Measurements from ENCODE around the gene KCNG3.

KCNG3 gene, protein sequence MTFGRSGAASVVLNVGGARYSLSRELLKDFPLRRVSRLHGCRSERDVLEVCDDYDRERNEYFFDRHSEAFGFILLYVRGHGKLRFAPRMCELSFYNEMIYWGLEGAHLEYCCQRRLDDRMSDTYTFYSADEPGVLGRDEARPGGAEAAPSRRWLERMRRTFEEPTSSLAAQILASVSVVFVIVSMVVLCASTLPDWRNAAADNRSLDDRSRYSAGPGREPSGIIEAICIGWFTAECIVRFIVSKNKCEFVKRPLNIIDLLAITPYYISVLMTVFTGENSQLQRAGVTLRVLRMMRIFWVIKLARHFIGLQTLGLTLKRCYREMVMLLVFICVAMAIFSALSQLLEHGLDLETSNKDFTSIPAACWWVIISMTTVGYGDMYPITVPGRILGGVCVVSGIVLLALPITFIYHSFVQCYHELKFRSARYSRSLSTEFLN

GRCh38 chr2:42493468-42494354, at the start of gene KCNG3:
Gene KCNG3, minus strand, starts transcription at chr2:42493982. Its CDS starts 481 bp downstream, at chr2:42493501.
- peak; percentile 33 for DNase-seq

GRCh38 chr2:42542871-42543270, 49.1 kb upstream of the KCNG3 start:
- no peak for DNase-seq

DNA sequence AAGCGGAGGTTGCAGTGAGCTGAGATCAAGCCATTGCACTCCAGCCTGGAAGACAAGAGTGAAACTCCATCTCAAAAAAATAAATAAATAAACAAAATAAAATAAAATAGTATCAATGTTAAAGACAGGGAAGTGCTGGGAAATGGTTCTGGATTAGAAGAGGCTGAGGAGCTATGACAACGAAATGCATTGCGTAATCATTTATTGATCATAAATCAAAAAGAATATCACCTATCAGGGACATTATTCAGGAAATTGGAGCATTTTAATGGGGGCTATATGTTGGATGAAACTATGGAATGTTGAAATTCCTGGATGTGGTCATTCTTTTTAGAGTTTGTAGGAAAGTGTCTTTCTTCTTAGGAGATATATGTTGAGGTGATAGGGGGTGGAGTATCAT, 43.7 kb upstream of the KCNG3 start:
- no peak for DNase-seq

- DNase-seq = no peak
Observed at GRCh38 chr2:42532397-42532796, 38.6 kb upstream of the KCNG3 start.

- DNase-seq = no peak
Observed at GRCh38 chr2:42523341-42523740, 29.6 kb upstream of the KCNG3 start.

DNA sequence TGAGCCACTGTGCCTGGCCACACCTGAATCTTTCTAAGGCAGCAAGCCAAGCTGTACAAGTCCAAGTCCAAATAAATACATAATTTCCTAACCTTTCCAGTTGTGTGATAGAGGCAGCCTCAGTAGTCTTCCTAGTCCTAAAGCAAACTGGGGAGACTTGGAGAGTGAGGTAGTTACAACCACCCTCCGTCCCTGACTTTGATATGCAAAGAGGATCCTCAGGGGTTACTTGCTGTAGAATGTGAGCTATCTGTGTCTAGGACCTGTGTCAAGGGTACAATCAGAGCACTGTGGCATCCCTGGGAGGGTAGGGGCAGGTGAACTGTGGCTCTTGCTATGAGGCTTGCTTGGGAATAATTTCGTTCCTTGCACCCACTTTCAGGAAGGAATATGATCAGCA, 28.3 kb upstream of the KCNG3 start:
- DNase-seq = no peak

- DNase-seq = no peak
Observed at GRCh38 chr2:42519624-42520023, 25.8 kb upstream of the KCNG3 start.

DNA sequence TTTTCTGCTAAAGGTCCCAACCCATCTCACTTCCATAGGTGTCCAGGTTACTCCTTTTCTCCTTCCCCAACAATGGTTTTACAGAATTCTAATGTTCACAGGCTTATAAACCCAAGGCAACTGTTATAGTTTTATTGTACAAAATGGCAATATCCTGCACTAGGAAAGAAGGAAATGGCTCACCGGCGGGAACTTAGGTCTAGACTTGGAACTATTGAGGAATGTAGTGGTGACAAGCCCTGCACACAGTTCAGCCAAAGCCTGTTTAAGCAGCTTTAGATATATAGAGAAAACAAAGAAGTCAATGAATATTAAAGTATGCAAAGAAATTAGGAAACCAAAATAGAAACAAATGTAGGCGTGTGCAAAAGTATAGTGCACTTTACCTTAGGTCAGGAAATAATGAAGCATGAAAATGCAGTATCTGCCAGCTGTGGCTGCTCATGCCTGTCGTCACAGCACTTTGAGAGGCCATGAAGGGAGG, 22.7 kb upstream of the KCNG3 start:
- no peak for DNase-seq

- DNase-seq = peak; percentile 41
Observed at GRCh38 chr2:42513252-42513918, 19.6 kb upstream of the KCNG3 start.

DNA sequence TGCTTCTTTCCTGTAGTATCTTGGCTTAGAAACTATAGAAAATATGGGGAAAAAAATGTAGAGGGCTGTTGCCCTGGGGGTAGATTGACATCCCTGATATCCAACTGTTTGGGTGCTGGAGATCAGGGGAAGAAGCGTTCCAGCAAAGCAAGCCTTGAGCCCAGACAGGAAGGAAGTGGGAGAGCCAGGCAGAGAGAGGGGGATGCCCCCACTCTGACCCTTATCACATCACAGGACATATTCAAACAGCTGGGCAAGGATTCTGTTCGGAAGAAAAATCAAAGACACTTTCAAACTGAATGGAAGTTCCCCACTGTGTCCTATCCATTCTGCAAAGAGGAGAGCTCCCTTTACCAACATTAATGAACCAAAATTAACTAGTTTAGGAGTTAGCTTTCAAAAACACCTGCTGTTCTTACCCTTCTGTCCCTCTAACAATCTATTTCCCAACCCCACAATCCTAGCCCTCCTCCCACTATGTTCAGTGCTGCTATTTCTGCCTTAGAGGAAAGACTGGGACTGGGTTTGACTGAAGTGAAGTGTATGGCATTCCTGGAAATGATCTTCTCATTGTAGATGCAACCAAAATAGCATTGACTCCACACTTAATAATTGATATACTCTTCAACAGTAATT, 16.9 kb upstream of the KCNG3 start:
- DNase-seq = no peak

DNA sequence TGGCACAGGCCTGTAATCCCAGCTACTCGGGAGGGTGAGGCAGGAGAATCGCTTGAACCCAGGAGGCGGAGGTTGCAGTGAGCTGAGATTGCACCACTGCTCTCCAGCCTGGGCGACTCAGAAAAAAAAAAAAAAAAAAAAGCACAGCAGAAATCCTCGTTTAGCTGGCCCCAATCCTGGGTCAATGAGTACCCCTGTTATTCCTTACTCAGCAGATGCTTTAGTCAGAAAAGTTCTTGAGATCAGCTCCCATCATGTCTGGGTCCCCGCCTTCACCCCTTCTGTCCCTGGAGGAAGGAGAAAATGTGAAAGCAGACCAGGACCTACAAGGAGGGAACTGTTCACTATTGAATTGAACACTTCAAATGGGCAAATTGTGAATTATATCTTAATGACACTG, 16.4 kb upstream of the KCNG3 start:
- no peak for DNase-seq

DNA sequence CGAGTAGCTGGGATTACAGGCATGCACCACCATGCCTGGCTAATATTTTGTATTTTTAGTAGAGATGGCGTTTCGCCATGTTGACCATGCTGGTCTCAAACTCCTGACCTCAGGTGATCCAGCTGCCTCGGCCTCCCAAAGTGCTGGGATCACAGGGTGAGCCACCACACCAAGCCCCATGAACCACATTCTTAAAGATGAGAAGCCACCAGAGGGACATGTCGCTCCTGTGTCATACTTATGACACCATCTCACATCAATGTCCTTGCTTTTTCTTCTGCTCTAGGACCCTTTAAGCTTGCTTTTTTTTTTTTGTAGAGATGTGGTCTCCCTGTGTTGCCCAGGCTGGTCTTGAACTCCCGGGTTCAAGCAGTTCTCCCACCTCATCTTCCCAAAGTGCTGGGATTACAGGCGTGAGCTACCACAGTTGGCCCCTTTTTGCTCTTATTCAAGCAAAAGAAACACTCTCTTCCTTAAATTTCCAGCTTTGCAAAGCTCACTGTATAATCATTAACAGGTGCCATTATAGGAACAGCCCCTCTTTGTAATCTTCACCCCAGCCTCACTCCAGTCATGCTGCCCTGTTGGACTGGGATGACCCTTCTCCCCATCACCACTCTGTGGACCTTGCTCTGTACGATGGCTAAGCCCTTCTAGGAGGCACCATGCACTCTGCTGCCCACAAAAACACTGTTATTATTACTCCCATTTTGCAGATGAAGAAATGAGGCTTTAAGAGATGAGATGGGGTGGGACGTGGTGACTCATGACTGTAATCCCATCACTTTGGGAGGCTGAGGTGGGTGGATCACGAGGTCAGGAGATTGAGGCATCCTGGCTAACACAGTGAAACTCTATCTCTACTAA, 10.8 kb upstream of the KCNG3 start:
- no peak for DNase-seq

- no peak for DNase-seq
Observed at GRCh38 chr2:42503291-42503690, 9.5 kb upstream of the KCNG3 start.

DNA sequence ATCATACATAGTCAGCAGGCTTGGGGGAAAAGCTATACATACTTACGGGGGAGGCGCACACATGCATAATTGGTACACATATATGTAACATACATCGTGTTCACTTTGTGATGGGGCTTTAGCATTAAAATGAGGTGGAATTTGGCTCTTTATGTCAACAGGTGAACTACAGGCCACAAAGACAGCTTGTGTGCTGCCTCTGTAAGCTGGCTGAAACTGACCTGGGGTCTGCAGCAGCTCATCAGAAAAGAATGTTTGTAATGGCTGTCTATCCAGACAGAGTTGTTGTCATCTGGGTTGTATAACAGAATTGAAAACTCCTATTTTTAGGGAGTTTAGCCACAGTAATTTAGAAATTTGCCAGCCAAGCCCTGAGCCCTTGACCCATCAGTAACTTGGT, 4.7 kb upstream of the KCNG3 start:
- no peak for DNase-seq

GRCh38 chr2:42495611-42496010, 1.8 kb upstream of the KCNG3 start:
- DNase-seq = no peak

DNA sequence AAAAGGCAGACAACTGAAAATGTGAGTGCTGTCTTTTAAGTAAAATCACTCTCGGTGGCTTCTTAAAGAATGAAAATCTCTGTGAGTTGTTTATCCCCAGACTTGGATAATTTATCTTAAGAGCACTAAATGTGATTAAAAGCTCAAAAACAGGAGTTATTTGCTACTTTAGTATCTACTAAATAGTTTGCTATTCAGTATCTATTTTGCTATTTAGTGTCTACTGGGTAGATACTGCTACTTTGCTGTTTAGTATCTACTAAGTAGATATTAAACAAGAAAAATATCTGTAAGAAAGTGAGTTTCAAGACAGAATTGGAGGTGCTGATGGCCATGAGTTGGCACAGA, 1.4 kb upstream of the KCNG3 start:
- no peak for DNase-seq

DNA sequence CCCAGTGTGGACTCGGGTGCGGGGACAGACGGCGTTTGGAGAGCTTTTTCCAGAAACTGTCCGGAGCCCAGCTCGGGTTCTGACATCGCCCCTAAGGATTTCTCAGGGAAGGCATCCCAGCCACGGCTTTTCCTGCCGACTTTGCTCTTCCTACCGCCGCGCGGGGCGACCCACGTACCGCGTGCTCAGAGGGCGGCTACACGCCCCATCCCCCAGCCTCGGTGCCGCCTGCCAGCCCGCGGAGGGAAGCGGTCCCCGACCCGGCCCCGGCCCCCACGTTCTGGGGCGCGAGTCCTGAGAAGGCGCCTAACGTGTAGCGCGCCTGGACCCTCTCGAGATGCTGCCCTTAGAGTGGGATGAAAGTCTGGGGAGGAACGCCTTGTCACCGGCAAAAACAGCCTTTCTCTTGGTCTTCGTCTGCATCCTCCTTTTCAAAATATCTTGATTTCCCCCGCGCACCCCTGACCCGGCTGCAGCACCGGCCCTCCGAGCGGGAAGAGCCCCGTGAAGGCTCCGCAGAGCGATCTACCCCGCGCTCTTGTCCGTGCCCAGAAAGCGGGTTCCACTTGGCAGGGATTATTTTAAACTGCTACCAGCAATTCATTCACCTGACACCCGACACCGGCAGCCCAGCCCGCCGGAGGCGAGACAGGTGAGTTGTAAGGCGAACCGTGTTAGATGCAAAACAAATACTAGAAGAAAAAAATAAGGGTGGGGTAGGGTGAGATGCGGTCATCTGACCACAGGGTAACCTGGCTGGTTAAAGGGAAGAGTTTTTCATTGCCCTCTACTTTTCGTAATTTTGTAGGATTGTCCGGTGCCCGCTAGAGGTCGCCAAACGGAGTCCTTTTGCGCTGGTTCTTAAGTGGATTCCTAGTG, 812 bp upstream of the KCNG3 start:
- peak; percentile 59 for DNase-seq

DNA sequence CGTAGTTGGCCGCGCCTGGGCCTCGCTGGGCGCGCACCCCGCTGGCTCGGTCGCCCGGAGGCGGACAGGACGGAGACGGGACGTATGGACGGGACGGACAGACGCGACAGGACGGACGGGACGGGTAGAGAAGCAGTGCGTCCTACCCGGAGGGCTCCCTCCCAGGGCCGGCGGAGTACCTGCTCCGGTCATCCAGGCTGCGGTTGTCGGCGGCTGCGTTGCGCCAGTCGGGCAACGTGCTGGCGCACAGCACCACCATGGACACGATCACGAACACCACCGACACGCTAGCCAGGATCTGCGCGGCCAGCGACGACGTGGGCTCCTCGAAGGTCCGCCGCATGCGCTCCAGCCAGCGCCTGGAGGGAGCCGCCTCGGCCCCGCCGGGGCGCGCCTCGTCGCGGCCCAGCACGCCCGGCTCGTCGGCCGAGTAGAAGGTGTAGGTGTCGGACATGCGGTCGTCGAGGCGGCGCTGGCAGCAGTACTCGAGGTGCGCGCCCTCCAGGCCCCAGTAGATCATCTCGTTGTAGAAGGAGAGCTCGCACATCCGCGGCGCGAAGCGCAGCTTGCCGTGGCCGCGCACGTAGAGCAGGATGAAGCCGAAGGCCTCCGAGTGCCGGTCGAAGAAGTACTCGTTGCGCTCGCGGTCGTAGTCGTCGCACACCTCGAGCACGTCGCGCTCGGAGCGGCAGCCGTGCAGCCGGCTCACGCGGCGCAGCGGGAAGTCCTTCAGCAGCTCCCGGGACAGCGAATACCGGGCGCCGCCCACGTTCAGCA, 903 bp downstream of the KCNG3 start:
- no peak for DNase-seq

- no peak for DNase-seq
Observed at GRCh38 chr2:42488297-42488696, 5.5 kb downstream of the KCNG3 start.

Data from fibroblast of upper back skin (primary cell).